ENCODE measurements around the gene LGR6. TPM values are rescaled to one million over a fixed set of nuclear protein-coding genes. Genes with fewer than 3 reads are reported as not detected.
A peak's percentile ranks its signal among the peaks of the same experiment; 100 is the strongest.
"Not testable (repeated sequence)": the region's sequence is repeated elsewhere in the genome, so short reads cannot be mapped to it uniquely, and the experiment has no call there.

Gene LGR6
- total and polyA plus RNA-seq, 2 donors (not counting 1 experiment from before 2014, with no cell fraction given), result 0.28 TPM; not detected in 1

- peak overlapping the region; percentile 90 for H3K9ac ChIP-seq (ENCODE audit: low read length)
- H3K4me2 ChIP-seq (replicated peaks; ENCODE audit: low read depth, low read length, poor library complexity, severe bottlenecking), result peak overlapping the region; percentile 96
- H3K9me3 ChIP-seq (ENCODE audit: control extremely low read depth in 1 of 3, control insufficient read depth in 2 of 3, insufficient read depth in 1 of 3, low read length in 2 of 3), result no peaks in the 10 kb centered on the region
- H2AFZ ChIP-seq (ENCODE audit: insufficient read depth, low read depth, low read length, poor library complexity, severe bottlenecking), result peak overlapping the region; percentile 94
- TF ChIP-seq CTCF (IDR thresholded peaks at IDR 0.05), result no peak
- no peak for TF ChIP-seq EZH2 (IDR thresholded peaks at IDR 0.05; ENCODE audit: borderline replicate concordance, insufficient read depth, low read depth, low read length, poor library complexity, severe bottlenecking)
- peaks cover 30 to 43% of the 10 kb centered on the region in 2 donors for H3K4me1 ChIP-seq (ENCODE audit: control insufficient read depth in 2 of 2, insufficient read depth in 2 of 2, low read length in 2 of 2)
- H3K27ac ChIP-seq (ENCODE audit: low read length in 2 of 2), result peak overlapping the region; percentile 44 to 90
- CTCF ChIA-PET, result interaction anchor here (1.0 to 3.1 kb wide), 5 partner anchors 9 to 40 kb away, joined by 3 to 23 read pairs (median 12); partner anchors contain the start of gene PTPN7
- peaks cover 45% of the 10 kb centered on the region for H3K4me1 Mint-ChIP-seq
- peaks cover 35% of the 10 kb centered on the region for H4K20me1 ChIP-seq (ENCODE audit: control insufficient read depth, insufficient read depth, low read length, poor library complexity, severe bottlenecking)
- peak overlapping the region; percentile 93 for H3K4me3 Mint-ChIP-seq
- intact Hi-C loops (cut with micrococcal nuclease), result loop anchor here (1.0 to 10.0 kb wide), 2 partner anchors 10 to 990 kb away; partner anchors contain the start of gene TMEM9
- H3K9me3 Mint-ChIP-seq (ENCODE audit: insufficient read depth), result no peaks in the 10 kb centered on the region
- whole genome bisulfite sequencing (ENCODE audit: insufficient coverage), result 3% methylated on average over 5 of the region's 13 CpGs
- peaks cover 49% of the 10 kb centered on the region for H3K79me2 ChIP-seq (ENCODE audit: control insufficient read depth, insufficient read depth, low read length)
- ATAC-seq (ENCODE audit: low read depth), result no peak
- no peaks in the 10 kb centered on the region for H3K27me3 ChIP-seq (replicated peaks in 1 of 4; ENCODE audit: control extremely low read depth in 1 of 4, control insufficient read depth in 3 of 4, insufficient read depth in 4 of 4, low read length in 3 of 4)
- H3K27ac Mint-ChIP-seq, result peak overlapping the region; percentile 89
- H3K36me3 ChIP-seq (replicated peaks in 1 of 2; ENCODE audit: control extremely low read depth in 1 of 2, control insufficient read depth in 1 of 2, extremely low read depth in 1 of 2, insufficient read depth in 2 of 2, low read length in 1 of 2), result peaks cover 0 to 21% of the 10 kb centered on the region in 2 experiments
- peak overlapping the region; percentile 54 to 92 (median 88) for H3K4me3 ChIP-seq (ENCODE audit: control extremely low read depth in 1 of 5, extremely low read depth in 1 of 5, insufficient read depth in 1 of 5, low read depth in 2 of 5, low read length in 4 of 5)
- peak; percentile 42 for DNase-seq
- H3K27me3 Mint-ChIP-seq, result no peaks in the 10 kb centered on the region
- POLR2A ChIA-PET, result interaction anchor here (0.6 to 1.4 kb wide), 3 partner anchors 10 to 783 kb away, joined by 4 to 6 read pairs (median 4); no protein-coding TSS in a partner anchor
These were observed 48.4 kb upstream of the LGR6 start for GRCh38 chr1:202145068-202145743.

- Histone ChIP-seq H3K4me2 (replicated peaks; ENCODE audit: low read depth, low read length, poor library complexity, severe bottlenecking) (peak overlapping the region; percentile 96), H3K9ac (ENCODE audit: low read length) (peak overlapping the region; percentile 90), H3K36me3 (replicated peaks in 1 of 2; ENCODE audit: control extremely low read depth in 1 of 2, control insufficient read depth in 1 of 2, extremely low read depth in 1 of 2, insufficient read depth in 2 of 2, low read length in 1 of 2) (peaks cover 0 to 24% of the 10 kb centered on the region in 2 experiments), H2AFZ (ENCODE audit: insufficient read depth, low read depth, low read length, poor library complexity, severe bottlenecking) (peak overlapping the region; percentile 94), H3K79me2 (ENCODE audit: control insufficient read depth, insufficient read depth, low read length) (peaks cover 43% of the 10 kb centered on the region), H3K4me1 (ENCODE audit: control insufficient read depth in 2 of 2, insufficient read depth in 2 of 2, low read length in 2 of 2) (peaks cover 30 to 43% of the 10 kb centered on the region in 2 donors), H4K20me1 (ENCODE audit: control insufficient read depth, insufficient read depth, low read length, poor library complexity, severe bottlenecking) (peaks cover 31% of the 10 kb centered on the region)
- not testable (repeated sequence) for H3K4me3 ChIP-seq (ENCODE audit: control extremely low read depth in 1 of 5, extremely low read depth in 1 of 5, insufficient read depth in 1 of 5, low read depth in 2 of 5, low read length in 4 of 5); H3K27ac ChIP-seq (ENCODE audit: low read length in 2 of 2); H3K27me3 ChIP-seq (replicated peaks in 1 of 4; ENCODE audit: control extremely low read depth in 1 of 4, control insufficient read depth in 3 of 4, insufficient read depth in 4 of 4, low read length in 3 of 4); H3K9me3 ChIP-seq (ENCODE audit: control extremely low read depth in 1 of 3, control insufficient read depth in 2 of 3, insufficient read depth in 1 of 3, low read length in 2 of 3); H3K27me3 Mint-ChIP-seq; H3K9me3 Mint-ChIP-seq (ENCODE audit: insufficient read depth); DNase-seq; ATAC-seq (ENCODE audit: low read depth)
- 100% methylated on average over 6 of the region's 8 CpGs for WGBS (ENCODE audit: insufficient coverage)
- intact Hi-C loops (cut with micrococcal nuclease), result loop anchor here (1.0 to 10.0 kb wide), 2 partner anchors 10 to 991 kb away; partner anchors contain the start of gene TMEM9
- POLR2A ChIA-PET, result interaction anchor here (0.6 kb wide), 1 partner anchor 782 kb away, joined by 6 read pairs; no protein-coding TSS in a partner anchor
- Mint-ChIP-seq H3K27ac (peak overlapping the region; percentile 89), H3K4me3 (peak overlapping the region; percentile 93), H3K4me1 (peaks cover 45% of the 10 kb centered on the region)
- CTCF ChIA-PET, result interaction anchor here (1.0 to 2.8 kb wide), 5 partner anchors 10 to 39 kb away, joined by 3 to 16 read pairs (median 8); partner anchors contain the start of gene PTPN7
These were observed 47.9 kb upstream of the LGR6 start for GRCh38 chr1:202145744-202146140.
